ENCODE data around the gene DCDC2C.

DCDC2C gene

DNA sequence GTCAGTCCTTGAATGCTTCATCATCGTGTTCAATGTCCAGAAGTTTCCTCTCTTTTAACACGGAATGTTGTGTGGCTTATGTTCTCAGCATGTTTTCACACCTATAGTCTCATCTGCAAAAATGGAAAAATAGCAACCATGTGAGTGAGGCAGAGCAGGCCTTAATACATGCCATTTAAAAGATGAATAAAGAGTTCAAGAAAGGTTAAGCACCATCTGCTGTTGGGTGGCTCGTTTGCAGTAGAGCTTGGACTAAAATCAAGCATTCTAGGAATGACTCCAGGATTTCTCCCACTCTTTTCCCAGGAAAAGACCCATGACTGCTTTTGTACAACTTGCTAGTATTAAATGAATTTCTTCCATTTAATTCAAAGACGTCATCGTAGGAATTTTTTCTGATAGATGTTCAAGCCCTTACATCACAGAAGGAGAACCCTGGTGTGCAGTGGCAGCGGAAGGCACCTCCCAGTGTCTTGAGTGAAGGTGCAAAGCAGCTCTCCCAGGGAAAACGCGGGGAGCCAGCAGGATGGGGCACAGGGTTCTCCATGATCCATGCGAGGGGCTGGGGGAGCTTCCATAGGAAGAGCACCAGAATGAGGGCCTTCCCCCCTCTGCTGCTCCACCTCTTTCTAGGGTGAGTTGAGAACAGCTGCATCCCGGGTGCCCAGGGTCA, 9.6 kb downstream of the DCDC2C start:
- DNase-seq: no peak

DNA sequence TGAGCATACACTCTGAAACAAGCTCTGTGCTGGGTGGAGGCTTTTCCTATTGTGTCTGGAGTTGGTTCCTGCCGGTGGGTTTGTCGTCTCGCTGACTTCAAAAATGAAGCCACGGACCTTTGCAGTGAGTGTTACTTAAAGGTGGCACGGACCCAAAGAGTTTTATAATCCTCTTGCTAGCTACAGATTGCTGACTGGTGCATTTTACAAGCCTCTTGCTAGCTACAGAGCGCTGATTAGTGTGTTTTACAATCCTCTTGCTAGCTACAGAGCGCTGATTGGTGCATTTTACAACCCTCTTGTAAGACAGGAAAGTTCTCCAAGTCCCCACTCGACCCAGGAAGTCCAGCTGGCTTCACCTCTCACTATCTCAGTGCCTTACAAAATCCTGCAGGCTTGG, 15.3 kb downstream of the DCDC2C start:
- no peak for DNase-seq

DNA sequence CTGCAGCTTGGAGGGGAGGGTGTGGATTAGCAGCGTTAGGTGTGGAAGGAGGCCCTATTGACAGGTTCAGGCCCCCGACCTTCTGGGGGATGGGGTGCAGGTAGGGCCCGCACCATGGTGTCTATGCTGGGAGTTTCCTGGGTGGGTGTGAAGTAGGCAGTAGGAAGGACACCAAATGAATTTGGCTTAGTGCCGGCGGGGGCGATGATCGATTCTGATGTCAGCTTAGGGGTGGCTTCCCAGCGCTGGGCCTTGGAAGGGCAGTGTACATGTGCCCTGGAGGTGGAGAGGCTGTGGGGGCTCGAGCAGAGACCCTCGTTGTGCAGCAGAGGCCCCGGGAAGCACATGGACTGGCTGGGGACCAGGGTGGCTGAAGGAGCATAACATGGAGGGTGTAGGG, 21.6 kb downstream of the DCDC2C start:
- DNase-seq: no peak

DNA sequence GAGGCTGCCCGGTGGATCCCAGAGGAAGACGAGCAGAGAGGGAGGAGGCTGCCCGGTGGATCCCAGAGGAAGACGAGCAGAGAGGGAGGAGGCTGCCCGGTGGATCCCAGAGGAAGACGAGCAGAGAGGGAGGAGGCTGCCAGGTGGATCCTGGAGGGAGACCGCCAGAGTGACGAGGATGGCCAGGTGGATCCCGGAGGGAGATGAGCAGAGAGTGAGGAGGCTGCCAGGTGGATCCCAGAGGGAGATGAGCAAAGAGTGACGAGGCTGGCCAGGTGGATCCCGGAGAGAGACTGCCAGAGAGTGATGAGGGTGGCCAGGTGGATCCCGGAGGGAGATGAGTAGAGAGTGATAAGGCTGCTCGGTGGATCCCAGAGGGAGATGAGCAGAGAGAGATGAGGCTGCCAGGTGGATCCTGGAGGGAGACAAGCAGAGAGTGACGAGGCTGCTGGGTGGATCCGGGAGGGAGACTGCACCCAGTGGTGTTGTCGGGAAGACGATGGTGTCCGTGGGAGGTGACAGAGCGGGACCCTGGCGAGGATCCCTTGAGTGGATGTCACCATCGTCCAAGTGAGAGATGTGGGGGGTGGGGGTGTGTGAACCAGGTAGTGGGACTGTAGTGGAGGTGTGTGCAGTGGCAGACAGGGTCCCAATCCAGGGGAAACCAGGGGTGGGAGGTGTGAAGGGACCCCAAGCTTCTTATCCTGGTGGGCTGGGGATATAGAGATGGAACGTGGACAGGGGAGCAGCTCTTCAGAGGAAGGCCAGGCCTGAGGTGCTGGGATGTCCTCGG, 22.3 kb downstream of the DCDC2C start:
- DNase-seq: no peak

DNA sequence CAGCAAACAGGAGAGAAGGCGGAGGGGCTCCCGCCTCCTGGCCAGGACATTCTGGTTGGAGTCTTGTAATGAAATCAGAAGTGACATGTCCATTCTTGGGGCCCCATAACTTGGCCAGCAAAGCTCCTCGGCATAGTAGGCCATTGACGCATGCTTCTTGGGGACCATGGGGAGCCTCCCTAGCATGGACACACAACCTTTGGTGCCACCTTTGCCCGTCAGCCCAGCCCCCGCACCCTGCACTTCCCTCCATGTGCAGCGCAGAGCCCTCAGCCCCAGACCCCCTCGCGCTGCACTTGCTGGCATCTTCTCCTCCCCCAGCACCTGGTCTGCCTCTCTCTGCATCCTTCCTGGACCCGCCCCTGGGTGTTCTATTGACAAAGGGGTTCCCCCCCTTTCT, 23.1 kb downstream of the DCDC2C start:
- DNase-seq: no peak

DNA sequence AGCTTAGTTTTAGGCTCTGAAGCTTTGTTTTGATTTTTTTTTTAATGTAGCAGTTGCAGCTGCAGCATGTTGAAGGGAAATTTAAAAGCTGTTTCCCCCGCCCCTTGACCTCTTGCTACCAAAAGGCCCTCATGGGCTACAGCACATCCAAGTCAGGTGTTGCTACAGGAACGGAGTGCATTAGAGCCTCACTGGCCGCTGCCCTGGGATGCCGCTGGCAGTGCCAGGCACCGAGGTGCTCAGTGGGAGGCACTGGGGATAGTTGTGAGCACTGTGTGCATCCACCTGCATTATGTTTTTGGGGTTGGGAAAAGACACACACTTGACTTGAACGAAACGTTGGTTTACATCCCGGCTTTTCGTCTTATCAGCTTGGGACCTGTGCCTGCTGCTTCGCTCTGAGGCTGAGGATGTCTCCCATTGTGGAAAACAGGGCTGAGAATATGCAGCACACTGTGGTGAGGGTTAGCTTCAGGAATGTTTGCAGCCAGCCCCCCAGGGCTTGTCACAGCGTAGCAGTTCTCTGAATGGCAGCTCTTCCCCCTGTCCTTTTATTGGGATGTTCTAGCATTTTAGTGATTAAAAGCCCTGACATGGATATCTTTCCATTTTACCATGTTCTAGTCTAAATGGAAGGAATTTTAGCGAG, 24.1 kb downstream of the DCDC2C start:
- no peak for DNase-seq

DNA sequence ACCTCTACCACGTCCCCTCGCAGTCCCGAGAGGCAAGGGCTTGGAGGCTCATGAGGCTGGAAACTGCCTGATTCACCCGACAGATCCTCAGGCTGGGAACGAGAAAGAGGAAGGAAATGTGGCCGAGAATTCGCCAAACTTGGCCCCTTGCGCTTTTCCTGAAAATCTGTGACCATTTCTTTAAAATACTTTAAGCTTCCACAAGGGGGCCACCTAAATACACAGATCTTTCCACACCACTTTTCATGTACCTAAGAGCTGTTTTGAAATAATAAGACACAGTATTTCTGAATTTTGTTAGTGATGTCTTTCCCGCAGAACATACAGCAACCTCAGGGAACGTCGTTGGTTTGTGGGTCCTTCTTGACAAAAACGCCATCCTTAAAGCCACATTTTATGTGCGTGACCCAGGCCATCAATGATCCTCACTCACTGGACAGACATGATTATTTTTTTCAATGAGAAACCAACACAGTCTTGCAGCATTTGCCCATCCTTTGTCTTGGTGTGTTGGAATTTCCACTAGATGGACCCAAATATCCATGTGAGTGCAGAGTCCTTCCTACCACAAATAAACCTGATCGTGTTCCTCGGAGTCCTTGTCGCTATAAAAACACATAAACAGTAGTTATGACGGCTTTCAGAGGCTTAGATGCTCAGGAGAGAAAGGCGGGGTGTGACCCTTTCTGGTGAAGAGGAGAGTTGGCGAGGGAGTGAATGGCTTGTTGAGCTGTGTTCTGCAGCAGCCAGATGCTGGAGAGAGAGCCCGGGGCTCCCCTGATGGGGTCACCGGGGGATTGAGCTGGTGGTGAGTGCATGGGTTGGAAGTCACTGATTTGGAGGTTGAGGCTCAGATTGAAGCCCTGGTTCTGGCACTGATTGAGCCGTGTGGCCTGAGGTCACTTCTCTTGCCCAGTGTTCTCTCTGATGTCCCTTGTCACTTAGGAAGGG, 25.0 kb downstream of the DCDC2C start:
- peak; percentile 10 for DNase-seq

DNA sequence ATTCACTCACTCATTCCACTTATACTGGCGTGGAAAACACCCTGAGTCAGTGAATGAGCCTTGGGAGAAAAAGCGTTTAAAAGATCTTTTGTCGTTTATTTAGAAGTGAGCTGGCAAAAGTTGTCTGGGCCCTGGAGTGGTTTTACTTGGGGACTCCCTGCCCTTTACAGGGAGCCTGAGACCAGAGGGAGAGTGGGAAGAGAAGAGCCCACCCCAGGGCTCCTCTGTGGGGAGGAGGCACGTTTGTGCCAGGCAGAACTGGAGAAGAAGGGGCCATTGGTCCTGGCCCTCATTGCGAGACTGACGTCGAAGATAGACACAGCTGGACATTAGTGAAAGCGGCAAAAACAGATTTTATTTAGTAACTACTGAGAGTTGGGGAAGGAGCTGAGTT, 25.7 kb downstream of the DCDC2C start:
- DNase-seq: no peak

DNA sequence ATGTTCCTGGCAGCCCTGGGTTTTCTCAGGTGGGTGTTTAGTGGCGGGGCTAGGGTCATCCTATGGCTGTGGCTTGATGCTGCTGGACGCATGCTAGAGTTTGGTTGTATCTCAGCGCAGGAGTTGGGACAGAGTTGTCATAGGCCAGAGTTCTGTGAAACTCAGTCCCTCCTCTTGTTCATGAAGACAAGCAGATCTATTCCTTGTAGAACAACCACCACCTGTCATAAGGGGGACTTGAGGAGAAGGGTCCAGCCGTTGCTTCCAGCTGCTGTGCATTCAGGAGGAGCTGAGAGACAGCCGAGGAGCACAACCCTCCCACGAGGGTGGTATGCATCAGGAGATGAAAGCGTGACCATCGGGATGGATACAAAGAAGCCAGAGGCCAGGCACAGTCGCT, 26.4 kb downstream of the DCDC2C start:
- DNase-seq: no peak

DNA sequence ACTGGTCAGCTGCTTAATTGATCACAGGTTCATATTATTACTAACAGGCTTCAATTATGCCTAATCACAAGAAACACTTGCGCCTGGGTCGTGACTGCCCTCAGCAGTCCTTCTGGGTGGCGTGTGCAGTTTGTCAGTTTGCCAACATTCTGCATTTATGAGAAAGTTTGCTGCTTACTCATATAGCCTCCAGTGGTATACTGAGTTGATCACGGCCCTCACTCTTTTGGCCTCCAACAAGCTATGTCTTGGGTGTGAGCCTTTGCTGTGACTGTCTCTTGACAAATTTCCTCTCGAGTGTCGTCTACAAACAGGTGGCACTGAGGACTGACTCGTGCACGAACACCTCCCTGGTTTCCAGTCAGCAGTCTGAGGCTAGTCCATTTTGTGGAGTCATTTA, 27.3 kb downstream of the DCDC2C start:
- no peak for DNase-seq

DNA sequence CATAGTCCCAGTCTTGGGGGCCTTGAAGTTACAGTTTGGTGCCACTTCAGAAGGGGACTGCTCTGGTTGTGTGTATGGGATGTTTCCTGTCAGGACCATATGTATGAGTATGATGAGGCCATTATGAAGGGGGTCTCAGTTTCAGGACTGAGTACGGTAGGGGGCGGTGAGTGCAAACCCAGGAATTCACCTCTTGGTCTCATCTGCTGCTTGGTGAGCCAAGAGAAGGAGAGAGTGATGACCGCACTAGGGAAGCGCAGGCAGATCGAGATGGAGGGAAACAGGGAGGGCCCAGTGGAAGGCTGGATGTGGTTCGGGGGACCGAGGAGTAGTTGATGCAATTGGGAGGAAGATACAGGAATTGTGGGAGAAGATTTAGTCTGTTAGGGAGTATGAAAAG, 28.5 kb downstream of the DCDC2C start:
- no peak for DNase-seq

DNA sequence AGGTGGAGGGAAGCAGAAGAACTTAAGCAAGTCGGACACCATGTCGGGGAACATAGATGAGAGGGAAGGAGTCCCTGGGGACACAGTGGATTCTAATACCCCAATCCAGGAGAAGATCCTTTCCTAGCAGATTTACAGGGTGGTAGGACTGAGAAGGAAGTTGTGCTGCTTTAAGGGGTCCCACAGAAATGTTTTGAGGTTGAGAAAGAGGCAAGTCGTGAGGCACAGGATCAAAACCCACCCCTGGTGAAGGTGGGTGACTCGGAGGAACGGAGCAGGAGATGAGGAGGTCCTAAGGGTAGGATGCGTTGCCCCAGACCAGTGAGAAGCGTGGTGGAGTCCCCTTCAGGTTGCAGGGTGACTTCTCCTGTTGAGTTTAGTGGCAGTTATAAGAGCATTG, 32.7 kb downstream of the DCDC2C start:
- DNase-seq: no peak

DNA sequence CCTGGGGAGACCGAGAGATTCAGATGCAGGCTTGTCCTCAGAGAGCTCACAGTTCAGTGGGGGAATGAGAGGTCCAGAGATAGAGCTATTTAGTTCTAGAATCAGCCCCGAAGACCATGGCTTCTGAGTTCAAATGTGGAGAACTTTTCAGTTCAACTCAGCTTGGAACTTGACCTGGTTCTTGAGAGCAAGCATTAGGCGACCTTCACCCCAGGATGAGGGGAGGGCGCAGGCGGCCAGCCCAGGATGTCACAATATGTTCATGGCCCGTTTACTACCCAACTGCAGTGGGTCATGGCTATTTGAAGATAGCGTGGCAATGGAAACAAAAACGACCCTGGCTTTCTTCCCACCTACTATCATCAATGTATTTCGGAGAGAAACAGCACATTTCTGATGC, 33.8 kb downstream of the DCDC2C start:
- DNase-seq: no peak

DNA sequence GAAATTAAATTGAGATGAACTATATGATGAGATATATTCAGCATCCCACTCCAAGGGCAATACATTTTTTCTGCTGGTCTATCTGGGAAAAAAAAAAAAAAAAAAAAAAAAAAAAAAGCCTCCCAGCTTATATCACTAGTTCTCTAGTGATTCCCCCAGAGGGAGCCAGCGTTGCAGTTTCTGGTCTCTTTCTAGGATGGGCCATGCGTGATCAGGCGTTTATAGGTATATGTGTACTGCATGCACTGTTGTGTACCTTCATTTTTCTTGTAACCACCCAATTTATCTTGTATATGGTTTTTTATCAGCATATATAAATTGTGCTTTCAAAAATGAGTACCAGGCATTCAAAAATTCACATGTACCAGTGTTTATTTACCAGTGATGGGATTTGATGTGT, 35.1 kb downstream of the DCDC2C start:
- DNase-seq: no peak

DNA sequence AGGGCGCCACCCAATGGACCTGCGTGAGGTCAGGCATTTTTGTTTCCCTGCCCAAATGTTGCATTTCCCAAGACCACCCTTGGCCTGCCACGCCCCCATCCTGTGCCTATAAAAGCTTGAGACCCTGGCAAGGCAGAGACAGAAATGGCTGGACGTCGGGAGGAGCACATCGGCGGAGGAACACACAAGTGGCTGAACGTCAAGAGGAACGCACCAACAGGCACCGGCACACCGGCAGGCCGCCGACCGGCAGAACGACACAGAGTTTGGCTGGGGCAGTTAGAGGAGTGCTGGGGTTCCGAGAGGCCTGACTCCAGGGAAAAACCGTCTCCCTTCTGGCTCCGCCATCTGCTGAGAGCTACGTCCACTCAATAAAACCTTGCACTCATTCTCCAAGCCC, 35.9 kb downstream of the DCDC2C start:
- no peak for DNase-seq

DNA sequence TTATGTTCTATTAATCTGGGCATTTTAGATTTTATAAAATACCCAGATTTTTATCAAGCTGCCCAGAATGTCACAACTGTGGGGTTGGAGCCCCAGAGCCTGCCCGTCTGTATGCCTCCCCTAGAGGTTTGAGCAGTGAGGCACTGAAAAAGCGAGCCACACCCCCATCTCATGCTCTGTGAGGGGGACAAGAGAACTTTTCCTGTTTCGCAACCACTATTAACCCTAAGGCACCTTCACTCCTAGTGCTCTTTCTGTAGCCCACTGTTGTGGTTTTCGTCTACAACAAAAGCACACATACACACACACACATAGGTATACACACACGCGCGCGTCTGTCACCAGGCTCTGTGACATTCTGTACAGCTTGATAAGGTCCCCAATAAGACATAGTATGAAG, 38.0 kb downstream of the DCDC2C start:
- no peak for DNase-seq

DNA sequence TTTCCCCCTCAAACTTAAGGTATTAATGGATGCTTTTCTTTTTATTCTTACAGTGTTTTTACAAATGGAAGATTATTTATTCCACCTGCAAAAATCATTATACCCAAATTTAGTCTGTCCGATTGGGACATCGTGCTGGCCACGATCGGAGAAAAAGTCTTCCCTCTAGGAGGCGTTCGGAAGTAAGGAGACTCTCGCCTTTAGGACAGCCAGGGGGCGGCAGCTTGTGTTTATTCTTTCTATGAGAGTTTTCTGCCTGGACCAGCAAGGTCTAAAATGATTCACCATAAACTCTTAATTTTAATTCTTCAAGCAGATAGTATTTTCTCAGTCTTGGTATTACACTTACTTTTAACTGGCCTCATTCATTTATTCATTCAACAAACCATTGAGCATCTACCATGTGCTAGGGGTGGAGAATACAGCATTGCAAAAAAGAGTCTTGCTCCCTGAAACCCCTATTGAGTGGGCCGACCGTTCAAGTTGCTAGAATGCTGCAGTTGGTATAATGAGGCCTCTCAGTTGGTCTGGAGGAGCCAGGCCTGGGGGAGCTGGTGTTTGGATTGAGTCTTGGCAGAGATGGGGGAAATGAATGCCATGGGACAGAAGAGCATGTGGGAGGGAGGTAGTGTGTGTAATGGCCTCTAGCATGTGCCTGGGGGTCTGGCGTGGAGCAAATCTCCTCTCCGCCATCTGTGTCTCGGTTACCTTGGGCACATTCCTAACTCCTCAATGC, 38.7 kb downstream of the DCDC2C start:
- no peak for DNase-seq

DNA sequence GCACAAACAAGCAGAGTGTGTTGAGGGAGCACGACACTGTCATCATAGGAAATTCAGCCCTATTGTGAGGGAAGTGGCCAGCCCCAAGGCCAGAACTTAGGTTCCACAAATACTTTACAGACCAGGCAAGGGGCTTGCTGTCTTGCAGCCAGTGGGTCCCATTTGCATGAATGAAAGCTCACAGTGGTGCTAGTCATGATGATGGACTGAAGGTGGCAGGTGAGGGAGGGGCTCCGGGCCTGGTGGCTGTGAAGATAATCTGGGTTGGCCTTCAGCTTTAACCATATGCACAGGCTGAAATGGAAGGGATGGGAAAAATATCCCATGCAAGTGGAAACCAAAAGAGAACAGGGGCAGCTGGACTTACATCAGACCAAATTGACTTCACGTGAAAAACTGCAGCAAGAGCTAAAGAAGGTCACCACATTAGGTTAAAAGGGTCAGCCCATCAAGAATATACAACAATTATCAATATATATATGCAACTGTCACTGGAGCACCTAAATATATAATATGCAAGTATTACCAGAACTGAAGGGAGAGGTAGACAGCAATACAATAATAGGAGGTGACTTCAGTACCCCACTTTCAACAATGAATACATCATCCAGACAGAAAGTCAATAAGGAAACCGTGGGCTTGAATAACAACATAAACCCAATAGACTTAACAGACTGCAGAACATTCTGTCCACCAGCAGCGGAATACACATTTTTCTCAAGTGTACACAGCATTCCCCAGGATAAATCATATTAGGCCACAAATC, 39.6 kb downstream of the DCDC2C start:
- DNase-seq: no peak

DNA sequence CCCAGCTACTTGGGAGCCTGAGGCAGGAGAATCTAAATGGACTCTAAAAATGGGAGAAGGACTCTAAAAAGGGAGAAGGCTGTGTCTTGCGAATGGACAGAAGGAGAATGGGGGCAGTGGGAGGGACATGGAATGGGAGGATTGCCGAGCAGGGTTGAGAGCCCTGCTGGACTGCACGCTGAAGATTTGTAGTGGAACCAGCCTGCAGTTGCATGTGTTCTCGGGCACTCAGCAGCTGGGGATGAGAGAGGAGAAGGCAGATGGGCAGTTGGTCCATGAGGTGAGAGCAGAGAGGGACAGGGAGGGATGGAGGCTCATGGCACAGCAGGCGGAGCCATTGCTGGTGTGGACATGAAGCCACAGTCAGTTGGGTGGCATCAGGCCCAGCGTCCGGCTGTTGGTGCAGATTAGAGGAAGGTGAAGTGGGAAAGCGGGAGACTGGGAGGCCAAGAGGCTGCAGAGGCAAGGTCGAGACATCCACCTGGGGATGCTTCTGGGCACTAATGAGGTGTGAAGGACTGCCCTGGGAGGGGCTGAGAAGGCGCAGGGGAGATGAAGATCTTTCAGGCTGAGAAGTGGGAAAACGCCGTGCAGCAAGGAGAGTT, 40.7 kb downstream of the DCDC2C start:
- no peak for DNase-seq

DNA sequence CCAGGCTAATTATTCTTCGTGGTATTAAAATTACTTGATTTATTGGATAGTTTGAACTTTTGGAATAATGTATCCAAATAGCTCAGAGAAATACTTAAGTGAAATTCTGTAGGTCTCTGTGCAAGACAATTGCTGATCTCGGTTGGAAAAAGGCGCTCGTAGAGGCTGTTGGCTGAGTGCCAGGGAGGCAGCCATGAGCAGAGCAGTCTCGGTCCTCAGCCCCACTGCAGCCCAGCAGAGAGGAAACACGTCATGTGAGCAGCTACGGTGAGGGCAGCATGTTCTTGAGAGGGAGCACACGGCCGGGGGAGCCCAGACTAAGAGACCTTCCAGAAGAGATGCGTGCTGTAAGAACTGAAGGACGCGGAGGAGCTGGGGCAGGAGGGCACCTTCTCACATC, 42.5 kb downstream of the DCDC2C start:
- no peak for DNase-seq

DNA sequence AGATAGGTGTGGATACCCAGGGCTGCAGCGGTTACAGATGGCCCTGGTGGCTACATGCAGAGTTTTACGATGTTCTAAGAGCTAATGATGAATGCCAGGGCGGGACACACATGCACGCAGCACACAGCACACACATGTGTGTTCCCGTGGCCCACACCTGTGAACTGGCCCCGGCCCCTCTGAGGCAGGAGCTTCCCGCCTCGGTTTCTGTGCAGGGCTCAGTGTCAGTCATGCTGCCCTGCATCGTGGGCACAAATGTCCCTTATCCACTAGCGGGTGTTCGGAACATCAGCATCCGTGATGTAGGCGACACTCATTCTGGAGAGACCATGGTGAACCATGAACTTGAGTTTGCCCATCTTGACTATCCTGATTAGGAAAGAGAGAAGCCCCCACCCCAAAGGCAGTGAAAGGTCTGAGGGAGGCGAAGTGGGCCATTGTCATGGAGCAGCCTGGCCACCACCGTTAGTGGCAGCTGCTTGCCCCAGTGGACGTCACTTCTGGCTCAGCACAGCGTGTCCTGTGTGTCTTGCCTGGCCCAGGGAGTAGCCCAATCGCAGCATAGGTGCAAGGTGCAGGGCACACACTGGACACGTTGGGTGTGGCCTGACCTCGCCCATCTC, 43.8 kb downstream of the DCDC2C start:
- DNase-seq: no peak
